Prostate gland (tissue), 2 donors: Measurements from ENCODE around the gene SLC34A2. TPM values are rescaled to one million over a fixed set of nuclear protein-coding genes. Genes with fewer than 3 reads are reported as not detected.
"Not testable (repeated sequence)": the region's sequence is repeated elsewhere in the genome, so short reads cannot be mapped to it uniquely, and the experiment has no call there.

Experiments used
- DNase-seq: peaks from one replicate; pipeline ENCODE4 v3.0.0-alpha.2; 2019; ENCODE audit warnings: low spot score
- H3K27ac ChIP-seq, 2 donors: fragments of 200-600 bp; sonication (generic); 2 replicates each; pipeline ENCODE4 v1.5.1; 2017 to 2019
- H3K27me3 ChIP-seq: fragments of 200-600 bp; sonication (generic); replicated peaks from 2 replicates; pipeline ENCODE4 v1.5.1; 2019; ENCODE audit not compliant: insufficient read depth
- H3K36me3 ChIP-seq, 2 donors: fragments of 200-600 bp; sonication (generic); 1 replicate in 1 of 2; 2 replicates in 1 of 2; pipeline versions ENCODE4 v1.5.1 to v1.8.1; 2017 to 2019
- H3K4me1 ChIP-seq: fragments of 200-600 bp; sonication (generic); replicated peaks from 2 replicates; pipeline ENCODE4 v1.5.1; 2019
- H3K4me3 ChIP-seq, 2 donors: fragments of 200-600 bp; sonication (generic); 2 replicates each; pipeline ENCODE4 v1.5.1; 2017 to 2019
- H3K9me3 ChIP-seq: fragments of 200-600 bp; sonication (generic); 2 replicates; pipeline ENCODE4 v1.5.1; 2017
- POLR2A ChIP-seq: fragments of 450-650 bp; IDR thresholded peaks from one replicate; pipeline ENCODE4 v1.6.1; 2016; ENCODE audit warnings: antibody characterized with exemption, mild to moderate bottlenecking
- POLR2AphosphoS5 ChIP-seq: sonication (generic); formaldehyde crosslinking; IDR thresholded peaks from one replicate; pipeline ENCODE4 v1.6.1; 2017; ENCODE audit warnings: antibody characterized with exemption
- WGBS: methylation state at CpG from one replicate; pipeline ENCODE4 v1.1.5; 2018; 5-methylcytosine and 5-hydroxymethylcytosine counted together
- intact Hi-C: fragments of 100-400 bp; cut with DNase I; formaldehyde crosslinking; loops from one replicate; pipeline ENCODE4 v1.14.2; 2022
- total RNA-seq, 2 donors: library from RNA; depleted of rRNA; stranded (reverse); fragments of >200 nt; gene quantifications; one replicate each; pipeline ENCODE4 v1.1.0, GENCODE V29; 2016
- TF ChIP-seq, protein P1 (sequence below), 4 experiments: fragments of 200-600 bp in 2 of 4; fragments of 450-650 bp in 2 of 4; sonication (generic) in 2 of 4; IDR thresholded peaks; 1 replicate in 3 of 4; 2 replicates in 1 of 4; pipeline ENCODE4 v1.5.1; 2016 to 2019; ENCODE audit warnings: antibody characterized with exemption in 4 of 4, mild to moderate bottlenecking in 2 of 4, moderate library complexity in 2 of 4

Gene SLC34A2, protein sequence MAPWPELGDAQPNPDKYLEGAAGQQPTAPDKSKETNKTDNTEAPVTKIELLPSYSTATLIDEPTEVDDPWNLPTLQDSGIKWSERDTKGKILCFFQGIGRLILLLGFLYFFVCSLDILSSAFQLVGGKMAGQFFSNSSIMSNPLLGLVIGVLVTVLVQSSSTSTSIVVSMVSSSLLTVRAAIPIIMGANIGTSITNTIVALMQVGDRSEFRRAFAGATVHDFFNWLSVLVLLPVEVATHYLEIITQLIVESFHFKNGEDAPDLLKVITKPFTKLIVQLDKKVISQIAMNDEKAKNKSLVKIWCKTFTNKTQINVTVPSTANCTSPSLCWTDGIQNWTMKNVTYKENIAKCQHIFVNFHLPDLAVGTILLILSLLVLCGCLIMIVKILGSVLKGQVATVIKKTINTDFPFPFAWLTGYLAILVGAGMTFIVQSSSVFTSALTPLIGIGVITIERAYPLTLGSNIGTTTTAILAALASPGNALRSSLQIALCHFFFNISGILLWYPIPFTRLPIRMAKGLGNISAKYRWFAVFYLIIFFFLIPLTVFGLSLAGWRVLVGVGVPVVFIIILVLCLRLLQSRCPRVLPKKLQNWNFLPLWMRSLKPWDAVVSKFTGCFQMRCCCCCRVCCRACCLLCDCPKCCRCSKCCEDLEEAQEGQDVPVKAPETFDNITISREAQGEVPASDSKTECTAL
- total RNA-seq = 1 to 10 TPM; 1.2 TPM

- DNase-seq = peak; percentile 19
- TF ChIP-seq, protein P1, sequence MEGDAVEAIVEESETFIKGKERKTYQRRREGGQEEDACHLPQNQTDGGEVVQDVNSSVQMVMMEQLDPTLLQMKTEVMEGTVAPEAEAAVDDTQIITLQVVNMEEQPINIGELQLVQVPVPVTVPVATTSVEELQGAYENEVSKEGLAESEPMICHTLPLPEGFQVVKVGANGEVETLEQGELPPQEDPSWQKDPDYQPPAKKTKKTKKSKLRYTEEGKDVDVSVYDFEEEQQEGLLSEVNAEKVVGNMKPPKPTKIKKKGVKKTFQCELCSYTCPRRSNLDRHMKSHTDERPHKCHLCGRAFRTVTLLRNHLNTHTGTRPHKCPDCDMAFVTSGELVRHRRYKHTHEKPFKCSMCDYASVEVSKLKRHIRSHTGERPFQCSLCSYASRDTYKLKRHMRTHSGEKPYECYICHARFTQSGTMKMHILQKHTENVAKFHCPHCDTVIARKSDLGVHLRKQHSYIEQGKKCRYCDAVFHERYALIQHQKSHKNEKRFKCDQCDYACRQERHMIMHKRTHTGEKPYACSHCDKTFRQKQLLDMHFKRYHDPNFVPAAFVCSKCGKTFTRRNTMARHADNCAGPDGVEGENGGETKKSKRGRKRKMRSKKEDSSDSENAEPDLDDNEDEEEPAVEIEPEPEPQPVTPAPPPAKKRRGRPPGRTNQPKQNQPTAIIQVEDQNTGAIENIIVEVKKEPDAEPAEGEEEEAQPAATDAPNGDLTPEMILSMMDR (IDR thresholded peaks at IDR 0.05) = no peak
- no peak for TF ChIP-seq POLR2AphosphoS5
- no peak for TF ChIP-seq POLR2A
- WGBS = 9% methylated on average over 66 of the region's 71 CpGs
Measured at GRCh38 chr4:25654971-25655963, at the start of gene SLC34A2. SLC34A2 (plus strand) TSS chr4:25655851; CDS start chr4:25662501, 6,650 bp downstream.

GRCh38 chr4:25608644-25609043 is 47.0 kb upstream of the SLC34A2 start:
- no peaks in the 10 kb centered on the region for H3K27me3 ChIP-seq
- TF ChIP-seq, protein P1 (IDR thresholded peaks at IDR 0.05) = no peak
- TF ChIP-seq POLR2AphosphoS5 (no peak), POLR2A (no peak)
- no peak overlapping the region for H3K27ac ChIP-seq
- WGBS = 66% methylated on average over 5 of the region's 5 CpGs
- no peak for DNase-seq
- H3K36me3 ChIP-seq = no peaks in the 10 kb centered on the region
- no peaks in the 10 kb centered on the region for H3K9me3 ChIP-seq
- H3K4me3 ChIP-seq = no peak overlapping the region
- H3K4me1 ChIP-seq = no peaks in the 10 kb centered on the region
- intact Hi-C loops = no loop called here

More at GRCh38 chr4:25654971-25655963, at the start of gene SLC34A2:
- Histone ChIP-seq H3K9me3 (no peaks in the 10 kb centered on the region), H3K4me1 (no peaks in the 10 kb centered on the region), H3K36me3 (no peaks in the 10 kb centered on the region), H3K27ac (no peak within 1 kb of the TSS), H3K27me3 (peaks cover 5% of the 10 kb centered on the region), H3K4me3 (no peak within 1 kb of the TSS)
- intact Hi-C loops = no loop called here

GRCh38 chr4:25609976-25610375 is 45.7 kb upstream of the SLC34A2 start:
- intact Hi-C loops = no loop called here
- no peak for TF ChIP-seq POLR2A
- TF ChIP-seq, protein P1 (IDR thresholded peaks at IDR 0.05) = no peak
- no peak for TF ChIP-seq POLR2AphosphoS5
- Histone ChIP-seq H3K4me3 (no peak overlapping the region), H3K4me1 (no peaks in the 10 kb centered on the region), H3K27ac (no peak overlapping the region), H3K9me3 (no peaks in the 10 kb centered on the region), H3K36me3 (no peaks in the 10 kb centered on the region), H3K27me3 (no peaks in the 10 kb centered on the region)
- DNase-seq = no peak
- WGBS = 86% methylated on average over 5 of the region's 5 CpGs

DNA sequence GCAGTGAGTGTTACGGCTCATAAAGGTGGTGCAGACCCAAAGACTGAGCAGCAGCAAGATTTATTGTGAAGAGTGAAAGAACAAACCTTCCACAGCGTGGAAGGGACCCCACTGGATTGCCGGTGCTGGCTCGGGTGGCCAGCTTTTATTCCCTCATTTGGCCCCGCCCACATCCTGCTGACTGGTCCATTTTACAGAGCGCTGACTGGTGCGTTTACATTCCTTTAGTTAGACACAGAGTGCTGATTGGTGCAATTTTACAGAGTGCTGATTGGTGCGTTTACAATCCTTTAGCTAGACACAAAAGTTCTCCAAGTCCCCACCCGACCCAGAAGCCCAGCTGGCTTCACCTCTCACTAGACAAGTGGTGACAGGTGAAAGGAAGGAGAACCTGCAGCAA is 42.0 kb upstream of the SLC34A2 start:
- H3K27ac ChIP-seq, H3K27me3 ChIP-seq, H3K4me1 ChIP-seq, H3K36me3 ChIP-seq, intact Hi-C loops, H3K9me3 ChIP-seq, H3K4me3 ChIP-seq, DNase-seq: not testable (repeated sequence)
- WGBS = 88% methylated on average over 9 of the region's 9 CpGs

DNA sequence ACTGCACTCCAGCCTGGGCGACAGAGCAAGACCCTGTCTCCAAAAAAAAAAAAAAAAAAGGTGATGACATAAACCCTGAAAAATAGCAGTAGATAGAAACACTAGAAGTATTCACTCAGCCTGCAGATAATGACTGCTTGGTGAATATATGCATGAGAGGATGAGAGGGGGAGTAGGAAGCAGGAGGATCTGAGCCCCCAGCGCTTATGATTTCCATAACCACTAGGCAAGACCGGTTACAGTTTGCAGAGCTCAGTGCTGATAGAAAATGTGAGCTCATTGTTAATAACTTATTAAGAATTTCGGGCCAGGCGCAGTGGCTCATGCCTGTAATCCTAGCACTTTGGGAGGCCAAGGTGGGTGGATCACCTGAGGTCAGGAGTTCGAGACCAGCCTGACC is 40.8 kb upstream of the SLC34A2 start:
- TF ChIP-seq POLR2AphosphoS5 (no peak), POLR2A (no peak)
- TF ChIP-seq, protein P1 (IDR thresholded peaks at IDR 0.05) = no peak
- no peak for DNase-seq
- H3K4me3 ChIP-seq = no peak overlapping the region
- H3K27me3 ChIP-seq = no peaks in the 10 kb centered on the region
- no peaks in the 10 kb centered on the region for H3K36me3 ChIP-seq
- no peaks in the 10 kb centered on the region for H3K9me3 ChIP-seq
- H3K27ac ChIP-seq = no peak overlapping the region
- H3K4me1 ChIP-seq = no peaks in the 10 kb centered on the region
- 93% methylated on average over 6 of the region's 6 CpGs for WGBS
- intact Hi-C loops = no loop called here
